GM21717 (cell line): ENCODE data around the gene NDUFS2.

Experiments used
- ATAC-seq: cut with Tn5 transposase; IDR thresholded peaks from one replicate; pipeline ENCODE4 v1.9.1; 2021; ENCODE audit warnings: mild to moderate bottlenecking, moderate library complexity; ENCODE audit not compliant: unreplicated experiment

Gene NDUFS2

GRCh38 chr1:161193561-161194235, 8.5 kb upstream of the NDUFS2 start:
- no peak for ATAC-seq

DNA sequence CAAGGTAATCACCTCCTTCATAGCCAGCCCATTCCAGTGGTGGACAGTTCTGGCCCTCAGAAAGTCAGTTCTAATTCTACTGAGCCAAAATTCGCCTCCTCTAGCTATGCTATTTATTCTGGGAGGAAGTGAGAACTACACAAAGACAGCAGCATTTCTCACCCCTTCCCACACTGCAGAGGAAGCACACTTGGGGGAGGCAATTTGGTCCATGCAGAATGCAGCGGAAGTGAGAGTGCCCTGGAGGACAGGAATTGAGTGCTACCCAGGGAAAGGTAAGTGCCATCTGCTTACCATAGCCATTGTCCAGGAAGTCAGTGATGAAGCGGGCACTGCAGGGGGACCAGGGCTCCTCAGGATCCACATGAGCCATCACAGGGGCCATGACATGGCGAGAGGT, 7.0 kb upstream of the NDUFS2 start:
- no peak for ATAC-seq

GRCh38 chr1:161196111-161196510, 6.1 kb upstream of the NDUFS2 start:
- ATAC-seq, result no peak

GRCh38 chr1:161196521-161197451, 5.4 kb upstream of the NDUFS2 start:
- ATAC-seq, result no peak

DNA sequence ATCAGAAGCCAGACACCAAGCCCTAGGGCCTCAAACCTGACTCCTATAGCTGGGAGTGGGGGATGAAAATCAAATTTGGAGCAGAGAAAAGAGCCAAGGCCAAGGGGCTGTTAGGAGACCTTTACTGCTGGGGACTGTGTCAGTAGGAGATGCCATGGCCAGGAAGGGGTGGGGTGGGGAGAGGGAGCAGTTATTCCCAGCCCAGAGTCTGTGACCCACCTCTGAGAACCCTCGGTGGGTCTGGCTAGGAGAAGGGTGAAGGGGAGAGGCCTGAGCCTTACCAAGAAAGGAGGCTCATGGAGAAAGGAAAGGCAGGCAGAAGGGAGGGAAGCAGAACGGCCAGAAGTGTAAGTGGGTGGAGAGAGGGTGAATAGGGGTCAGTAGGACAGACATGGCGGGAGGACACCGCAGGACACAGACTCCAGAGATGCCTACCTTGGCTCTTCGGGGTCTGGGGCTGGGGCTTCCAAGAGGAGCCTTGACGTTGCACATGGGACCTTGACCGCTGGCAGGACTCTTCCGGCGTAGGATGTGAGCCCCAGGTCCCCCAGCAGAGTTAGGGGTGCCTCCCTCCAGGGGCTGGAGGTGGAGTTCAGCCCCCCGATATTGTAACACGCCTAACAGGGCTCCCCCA, 4.5 kb upstream of the NDUFS2 start:
- no peak for ATAC-seq

GRCh38 chr1:161198194-161198896, 3.8 kb upstream of the NDUFS2 start:
- ATAC-seq, result no peak

- no peak for ATAC-seq
Observed at GRCh38 chr1:161198897-161199431, 3.2 kb upstream of the NDUFS2 start, which contains the start of gene ADAMTS4. Gene ADAMTS4, minus strand, starts transcription at chr1:161199054. Its CDS starts 427 bp downstream, at chr1:161198627.

DNA sequence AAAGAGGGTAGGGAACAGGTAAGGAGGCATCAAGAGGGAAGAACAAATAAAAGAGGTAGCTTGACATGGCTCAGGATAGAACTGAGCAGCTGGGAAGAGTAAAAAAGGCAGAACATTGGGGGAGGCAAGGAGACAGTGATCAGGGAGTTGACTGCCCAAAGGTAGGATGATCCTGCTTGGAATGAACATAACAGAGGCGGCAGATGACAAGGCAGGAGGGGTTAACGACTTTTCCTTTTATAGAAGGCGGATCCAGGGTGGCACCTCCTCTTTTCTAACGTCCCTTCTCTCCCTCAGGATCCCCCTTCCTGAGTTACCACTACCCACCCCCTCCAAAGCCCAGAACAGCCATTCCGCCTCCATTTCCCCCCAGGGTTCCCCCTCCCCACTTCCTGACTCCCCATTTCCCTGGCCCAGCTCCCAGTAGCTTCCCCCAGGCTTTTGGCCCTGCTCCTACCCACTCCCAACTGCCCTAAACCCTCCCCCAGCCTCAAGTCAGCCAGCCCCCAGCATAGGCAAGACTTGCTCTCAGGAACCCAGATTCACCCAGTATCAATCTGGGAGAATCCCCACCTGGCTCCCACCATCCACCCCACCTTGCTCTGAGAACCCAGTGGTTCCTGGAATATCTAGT, 2.5 kb upstream of the NDUFS2 start:
- ATAC-seq, result no peak

- ATAC-seq, result no peak
Observed at GRCh38 chr1:161200421-161200991, 1.7 kb upstream of the NDUFS2 start.

DNA sequence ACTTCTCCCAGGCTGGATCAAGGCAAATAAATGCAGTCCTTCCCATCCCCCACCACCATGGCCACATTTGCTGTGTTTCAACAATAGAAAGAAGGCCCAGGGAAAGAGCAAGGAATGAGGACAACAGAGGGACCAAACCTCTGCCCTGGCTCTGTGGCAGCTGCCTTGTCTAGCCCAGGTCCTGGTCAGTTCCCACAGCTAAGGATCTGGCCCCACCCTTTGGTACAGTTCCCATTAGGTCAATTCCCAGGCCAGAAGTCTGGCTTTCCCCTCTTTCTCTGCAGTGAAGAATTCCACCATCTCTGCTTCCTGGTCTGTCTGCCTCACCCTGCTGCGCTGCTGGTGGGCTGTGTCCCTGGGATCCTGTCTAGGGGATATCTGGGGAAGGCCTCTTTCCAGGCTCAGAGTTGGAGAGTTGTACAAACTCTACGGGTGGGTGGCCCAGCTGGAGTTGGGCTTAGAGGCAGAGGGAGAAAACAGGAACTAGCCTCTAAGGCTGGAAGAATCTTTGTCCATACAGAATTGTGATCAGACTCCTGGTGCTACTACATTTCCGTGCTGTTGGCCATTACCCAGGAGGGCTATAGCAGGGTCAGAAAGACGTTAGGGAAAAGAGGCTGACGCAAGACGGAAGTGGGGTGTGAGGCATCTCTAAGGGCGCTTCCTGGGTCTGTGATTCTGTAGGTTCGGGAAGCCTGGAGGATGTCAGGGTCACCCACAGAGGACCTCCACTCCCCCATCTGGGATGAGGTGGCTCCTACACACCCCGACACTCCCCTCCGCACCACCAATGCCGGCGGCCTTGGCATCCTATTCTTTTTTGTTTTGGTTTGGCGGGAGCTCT, 953 bp upstream of the NDUFS2 start:
- ATAC-seq, result no peak

GRCh38 chr1:161206411-161207140, 4.4 kb downstream of the NDUFS2 start:
- no peak for ATAC-seq

DNA sequence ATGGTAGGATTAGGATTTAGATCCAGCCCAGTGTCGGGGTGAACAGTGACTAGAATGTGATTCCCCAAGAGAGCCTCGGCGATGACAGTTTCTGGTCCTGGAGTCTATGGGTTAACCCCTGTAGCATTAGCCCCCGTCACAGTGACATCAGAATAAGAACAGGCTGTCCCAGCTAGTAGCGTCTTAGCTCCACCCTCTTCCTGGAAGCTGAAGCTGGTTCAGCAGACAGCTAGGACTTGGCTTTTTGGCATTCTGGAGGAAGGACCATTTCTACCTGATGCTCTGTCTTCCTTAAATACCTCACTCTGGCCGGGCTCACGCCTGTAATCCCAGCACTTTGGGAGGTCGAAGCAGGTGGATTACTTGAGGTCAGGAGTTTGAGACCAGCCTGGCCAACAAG, 5.0 kb downstream of the NDUFS2 start:
- no peak for ATAC-seq

- no peak for ATAC-seq
Observed at GRCh38 chr1:161209790-161210409, 7.7 kb downstream of the NDUFS2 start.

DNA sequence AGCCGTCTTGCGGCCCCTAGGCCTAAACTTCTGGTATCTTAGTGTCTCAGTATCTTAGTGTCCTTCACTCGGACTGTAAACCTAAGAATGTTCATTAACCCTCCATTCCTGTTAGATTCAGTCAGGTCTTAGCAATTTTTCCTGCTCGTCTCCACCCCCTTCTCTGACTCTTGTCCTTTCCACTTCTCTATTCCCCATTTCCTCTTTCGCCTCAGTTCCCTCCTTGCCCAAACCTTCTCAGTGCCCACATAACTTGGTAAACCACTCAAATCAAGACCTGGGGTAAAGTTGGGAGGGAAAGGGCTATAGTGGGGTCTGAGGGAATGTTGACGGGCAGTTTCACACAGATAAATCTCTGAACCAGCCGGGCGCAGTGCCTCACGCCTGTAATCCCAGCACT, 12.2 kb downstream of the NDUFS2 start:
- ATAC-seq, result no peak

GRCh38 chr1:161215076-161215475, 12.9 kb downstream of the NDUFS2 start, which contains the start of gene FCER1G:
Gene FCER1G, plus strand, starts transcription at chr1:161215295. Its CDS starts 27 bp downstream, at chr1:161215322.
- no peak for ATAC-seq

DNA sequence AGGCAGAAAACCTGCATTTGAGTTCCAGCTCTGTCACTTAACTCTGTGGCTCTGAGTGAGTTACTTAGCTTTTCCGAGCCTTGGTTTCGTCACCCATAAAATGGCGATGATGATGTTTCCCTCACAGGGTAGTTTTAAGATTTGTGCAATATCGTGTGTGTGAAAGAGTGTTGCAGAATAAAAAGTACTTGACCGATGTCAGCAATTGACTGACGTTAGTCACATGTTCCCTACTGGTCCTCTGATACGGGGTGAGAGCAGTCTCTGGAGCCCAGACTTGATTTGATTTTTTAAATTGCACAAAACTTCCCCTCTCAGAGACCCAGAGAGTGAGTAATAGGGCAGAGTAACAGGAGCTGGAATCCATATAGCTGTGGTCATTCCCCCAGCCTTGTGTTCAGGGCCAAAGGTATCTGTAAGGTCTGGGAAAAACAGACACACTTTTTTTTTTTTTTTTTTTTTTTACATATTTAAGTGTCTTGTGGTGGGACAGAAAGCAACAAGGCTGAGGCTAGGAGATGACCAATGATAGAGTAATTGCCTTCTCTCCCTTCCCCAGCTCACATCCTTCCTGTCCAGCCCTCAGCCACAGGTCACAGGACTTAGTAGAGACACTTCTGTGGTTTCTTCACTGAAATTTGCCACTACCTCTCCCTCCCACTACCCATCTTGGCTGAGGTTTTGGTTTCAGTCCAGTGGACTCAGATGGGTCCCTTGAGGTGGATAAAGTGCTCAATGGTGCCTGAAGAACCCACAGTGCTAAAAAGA, 15.0 kb downstream of the NDUFS2 start:
- peak; percentile 63 for ATAC-seq

DNA sequence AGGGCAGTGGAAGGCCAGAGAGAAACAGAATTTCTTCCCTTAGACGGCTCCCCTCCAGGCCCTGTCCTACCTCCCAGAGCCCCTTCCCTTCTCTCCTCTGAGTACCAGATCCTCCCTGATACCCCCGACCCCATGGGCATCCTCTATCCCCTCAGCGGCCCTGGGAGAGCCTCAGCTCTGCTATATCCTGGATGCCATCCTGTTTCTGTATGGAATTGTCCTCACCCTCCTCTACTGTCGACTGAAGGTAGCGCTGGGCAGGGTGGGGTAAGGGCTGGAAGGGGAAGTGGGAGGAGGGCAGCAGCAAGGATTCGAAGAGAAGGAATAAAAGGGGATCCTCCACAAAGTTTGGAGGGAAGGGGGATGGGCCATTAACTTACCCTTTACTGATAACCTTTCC, 15.7 kb downstream of the NDUFS2 start:
- no peak for ATAC-seq
